ENCODE data around the gene COL4A6. TPM values are rescaled to one million over a fixed set of nuclear protein-coding genes. Genes with fewer than 3 reads are reported as not detected.

COL4A6 gene
- polyA plus RNA-seq, 4 donors, result 0.43 to 2.5 TPM; not detected in 2

DNA sequence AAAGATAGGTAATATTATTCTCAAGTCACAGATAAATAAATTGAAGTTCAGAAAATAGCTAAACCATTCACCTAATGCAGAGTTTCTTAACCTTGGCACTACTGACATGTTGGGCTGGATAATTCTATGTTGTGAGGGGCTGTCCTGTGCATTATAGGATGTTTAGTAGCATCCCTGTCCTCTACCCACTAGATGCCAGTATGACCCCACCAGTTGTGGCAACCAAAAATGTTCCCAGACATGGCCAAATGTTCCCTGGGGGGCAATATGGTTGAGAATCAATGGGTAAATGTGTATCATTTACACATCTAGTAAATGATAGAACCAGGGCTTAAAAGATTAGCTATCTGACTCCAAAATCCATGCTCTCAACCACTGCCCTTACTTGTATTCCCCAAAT, 140.9 kb downstream of the COL4A6 start:
- no peak overlapping the region for H3K4me3 ChIP-seq (ENCODE audit: low read depth in 1 of 3, low read length in 3 of 3)
- no peak for FAIRE-seq
- peaks cover 0 to under 1% of the 10 kb centered on the region in 2 donors for H3K9me3 ChIP-seq (ENCODE audit: control insufficient read depth in 2 of 2, insufficient read depth in 1 of 2, low read depth in 1 of 2, low read length in 1 of 2)

DNA sequence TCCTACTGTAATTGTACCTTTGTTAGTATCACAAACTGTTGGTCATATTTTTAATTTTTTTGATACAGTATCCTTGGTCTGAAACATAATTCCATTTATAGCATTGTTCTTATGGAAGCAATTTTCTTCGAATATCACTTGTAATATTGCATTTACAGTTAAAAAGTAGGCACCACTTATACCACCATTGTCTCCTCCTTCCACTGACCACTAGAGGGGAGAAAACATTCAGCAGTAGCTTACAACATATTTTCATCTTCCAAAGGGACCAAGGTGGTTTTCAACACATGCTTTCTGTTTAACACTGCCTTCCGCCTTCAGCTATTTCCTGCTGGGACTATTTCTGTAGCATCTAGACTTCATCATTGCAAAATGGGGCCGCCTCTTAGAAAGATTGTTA, 146.2 kb downstream of the COL4A6 start:
- Histone ChIP-seq H3K36me3 (ENCODE audit: control insufficient read depth in 3 of 3, insufficient read depth in 2 of 3, low read depth in 1 of 3, low read length in 3 of 3) (no peaks in the 10 kb centered on the region), H3K4me3 (ENCODE audit: low read depth in 1 of 3, low read length in 3 of 3) (no peak overlapping the region), H3K27ac (ENCODE audit: low read depth in 1 of 3, low read length in 2 of 3) (no peak overlapping the region), H3K27me3 (ENCODE audit: control insufficient read depth in 3 of 3, insufficient read depth in 3 of 3, low read length in 3 of 3) (no peaks in the 10 kb centered on the region), H3K9me3 (ENCODE audit: control insufficient read depth in 2 of 2, insufficient read depth in 1 of 2, low read depth in 1 of 2, low read length in 1 of 2) (peaks cover 0 to 3% of the 10 kb centered on the region in 2 donors), H3K4me1 (ENCODE audit: control insufficient read depth in 3 of 3, insufficient read depth in 2 of 3, low read depth in 1 of 3, low read length in 2 of 3) (no peaks in the 10 kb centered on the region)
- DNase-seq (no peak), FAIRE-seq (no peak)
- 84 to 93% (median 84%) methylated on average over 3 of the region's 3 CpGs for WGBS, 3 donors

More for the DNA sequence above, 140.9 kb downstream of the COL4A6 start:
- Histone ChIP-seq H3K36me3 (ENCODE audit: control insufficient read depth in 3 of 3, insufficient read depth in 2 of 3, low read depth in 1 of 3, low read length in 3 of 3) (no peaks in the 10 kb centered on the region), H3K4me1 (ENCODE audit: control insufficient read depth in 3 of 3, insufficient read depth in 2 of 3, low read depth in 1 of 3, low read length in 2 of 3) (peaks cover 0 to 29% (median 0%) of the 10 kb centered on the region in 3 donors), H3K27me3 (ENCODE audit: control insufficient read depth in 3 of 3, insufficient read depth in 3 of 3, low read length in 3 of 3) (no peaks in the 10 kb centered on the region), H3K27ac (ENCODE audit: low read depth in 1 of 3, low read length in 2 of 3) (no peak overlapping the region)
- DNase-seq, result no peak

DNA sequence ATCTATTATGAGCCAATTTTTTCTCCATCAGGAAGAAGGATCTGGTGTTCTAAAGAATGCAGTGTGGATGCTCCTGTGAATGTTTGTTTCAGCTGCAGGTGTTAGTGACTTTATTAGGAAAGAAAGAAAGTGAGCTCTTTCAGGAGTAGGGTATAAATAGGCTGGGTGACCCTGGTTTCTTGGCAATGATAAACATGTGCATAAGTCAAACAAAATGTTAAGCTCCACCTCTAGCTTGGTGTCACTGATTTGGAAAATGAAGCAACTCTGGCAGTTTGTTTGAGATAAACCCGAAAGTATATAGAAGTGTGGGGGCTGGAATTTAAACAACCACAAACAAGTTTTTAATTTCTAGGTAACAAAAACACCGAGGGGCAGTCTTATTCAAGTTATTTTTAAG, 152.3 kb downstream of the COL4A6 start:
- 53 to 69% (median 58%) methylated on average over 2 of the region's 2 CpGs for WGBS, 3 donors
- Histone ChIP-seq H3K4me1 (ENCODE audit: control insufficient read depth in 3 of 3, insufficient read depth in 2 of 3, low read depth in 1 of 3, low read length in 2 of 3) (no peaks in the 10 kb centered on the region), H3K27me3 (ENCODE audit: control insufficient read depth in 3 of 3, insufficient read depth in 3 of 3, low read length in 3 of 3) (no peaks in the 10 kb centered on the region), H3K36me3 (ENCODE audit: control insufficient read depth in 3 of 3, insufficient read depth in 2 of 3, low read depth in 1 of 3, low read length in 3 of 3) (no peaks in the 10 kb centered on the region), H3K9me3 (ENCODE audit: control insufficient read depth in 2 of 2, insufficient read depth in 1 of 2, low read depth in 1 of 2, low read length in 1 of 2) (no peaks in the 10 kb centered on the region), H3K27ac (ENCODE audit: low read depth in 1 of 3, low read length in 2 of 3) (no peak overlapping the region), H3K4me3 (ENCODE audit: low read depth in 1 of 3, low read length in 3 of 3) (no peak overlapping the region)
- FAIRE-seq, result no peak
- no peak for DNase-seq

DNA sequence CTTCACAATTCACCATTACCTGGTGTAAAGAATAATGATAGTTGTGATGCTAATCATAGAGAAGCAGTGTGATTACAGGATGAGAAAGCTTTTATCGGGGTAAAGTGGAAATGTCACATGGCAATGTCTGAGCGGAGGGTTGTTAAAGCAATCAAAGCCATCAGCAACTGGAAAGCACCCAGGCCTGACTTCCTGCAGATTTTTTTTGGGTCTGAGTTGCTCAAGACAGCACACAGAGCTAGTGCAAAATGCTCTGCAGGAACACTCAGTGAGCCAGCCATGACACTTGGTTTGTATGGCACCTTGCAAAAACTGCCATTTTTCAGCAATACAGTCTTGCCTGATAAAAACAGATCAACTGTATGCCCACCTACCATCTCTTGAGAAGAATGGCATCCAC, 152.9 kb downstream of the COL4A6 start:
- no peaks in the 10 kb centered on the region for H3K27me3 ChIP-seq (ENCODE audit: control insufficient read depth in 3 of 3, insufficient read depth in 3 of 3, low read length in 3 of 3)
- DNase-seq (no peak), FAIRE-seq (no peak)
- no peaks in the 10 kb centered on the region for H3K9me3 ChIP-seq (ENCODE audit: control insufficient read depth in 2 of 2, insufficient read depth in 1 of 2, low read depth in 1 of 2, low read length in 1 of 2)
- H3K4me3 ChIP-seq (ENCODE audit: low read depth in 1 of 3, low read length in 3 of 3), result no peak overlapping the region
- WGBS, 3 donors, result 18 to 54% (median 31%) methylated on average over 2 of the region's 2 CpGs
- no peaks in the 10 kb centered on the region for H3K4me1 ChIP-seq (ENCODE audit: control insufficient read depth in 3 of 3, insufficient read depth in 2 of 3, low read depth in 1 of 3, low read length in 2 of 3)
- no peaks in the 10 kb centered on the region for H3K36me3 ChIP-seq (ENCODE audit: control insufficient read depth in 3 of 3, insufficient read depth in 2 of 3, low read depth in 1 of 3, low read length in 3 of 3)
- H3K27ac ChIP-seq (ENCODE audit: low read depth in 1 of 3, low read length in 2 of 3), result no peak overlapping the region

DNA sequence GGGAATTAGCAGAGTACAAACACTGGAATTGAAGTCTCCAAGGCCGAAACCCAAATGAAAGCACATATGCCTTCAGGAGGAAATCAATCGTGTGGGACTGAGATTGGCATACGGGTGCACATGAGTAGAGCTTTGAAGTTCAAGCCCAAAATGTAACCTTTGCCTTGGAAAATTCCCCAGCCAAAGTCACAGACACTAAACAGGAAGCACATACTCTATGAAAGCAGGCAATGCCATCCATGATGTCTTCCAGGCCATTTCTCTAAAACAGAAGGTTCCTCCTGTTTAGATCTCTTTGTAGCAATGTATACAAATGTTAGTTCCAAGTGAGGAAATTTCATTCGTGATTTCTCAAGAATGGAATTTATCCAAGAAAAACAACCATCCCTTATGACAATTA, 162.5 kb downstream of the COL4A6 start:
- H3K27me3 ChIP-seq (ENCODE audit: control insufficient read depth in 3 of 3, insufficient read depth in 3 of 3, low read length in 3 of 3), result no peaks in the 10 kb centered on the region
- no peak overlapping the region for H3K4me3 ChIP-seq (ENCODE audit: low read depth in 1 of 3, low read length in 3 of 3)
- DNase-seq (no peak), FAIRE-seq (no peak)
- H3K27ac ChIP-seq (ENCODE audit: low read depth in 1 of 3, low read length in 2 of 3), result no peak overlapping the region
- H3K4me1 ChIP-seq (ENCODE audit: control insufficient read depth in 3 of 3, insufficient read depth in 2 of 3, low read depth in 1 of 3, low read length in 2 of 3), result no peaks in the 10 kb centered on the region
- 60 to 86% (median 71%) methylated on average over 4 of the region's 4 CpGs for WGBS, 3 donors
- no peaks in the 10 kb centered on the region for H3K9me3 ChIP-seq (ENCODE audit: control insufficient read depth in 2 of 2, insufficient read depth in 1 of 2, low read depth in 1 of 2, low read length in 1 of 2)
- no peaks in the 10 kb centered on the region for H3K36me3 ChIP-seq (ENCODE audit: control insufficient read depth in 3 of 3, insufficient read depth in 2 of 3, low read depth in 1 of 3, low read length in 3 of 3)

DNA sequence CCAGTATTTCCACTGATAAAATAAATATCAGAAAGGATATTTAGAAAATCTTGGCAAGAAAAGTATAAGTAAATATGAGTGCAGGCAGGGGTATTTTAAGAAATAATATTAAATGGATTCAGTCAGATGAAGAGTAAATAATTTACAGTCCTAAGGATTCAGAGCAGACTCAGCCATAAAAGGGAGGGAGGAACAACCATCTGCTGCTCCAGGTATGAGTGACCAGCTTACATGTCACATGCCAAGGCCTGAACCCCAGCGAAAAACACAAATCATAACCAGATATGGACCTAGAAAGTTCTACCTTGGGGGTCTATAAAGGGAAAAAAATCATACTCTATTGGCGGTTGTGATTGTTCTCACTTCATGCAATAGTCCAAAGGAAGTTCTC, 166.8 kb downstream of the COL4A6 start:
- Histone ChIP-seq H3K4me1 (ENCODE audit: control insufficient read depth in 3 of 3, insufficient read depth in 2 of 3, low read depth in 1 of 3, low read length in 2 of 3) (no peaks in the 10 kb centered on the region), H3K27ac (ENCODE audit: low read depth in 1 of 3, low read length in 2 of 3) (no peak overlapping the region), H3K36me3 (ENCODE audit: control insufficient read depth in 3 of 3, insufficient read depth in 2 of 3, low read depth in 1 of 3, low read length in 3 of 3) (no peaks in the 10 kb centered on the region), H3K27me3 (ENCODE audit: control insufficient read depth in 3 of 3, insufficient read depth in 3 of 3, low read length in 3 of 3) (no peaks in the 10 kb centered on the region), H3K9me3 (ENCODE audit: control insufficient read depth in 2 of 2, insufficient read depth in 1 of 2, low read depth in 1 of 2, low read length in 1 of 2) (no peaks in the 10 kb centered on the region), H3K4me3 (ENCODE audit: low read depth in 1 of 3, low read length in 3 of 3) (no peak overlapping the region)
- no peak for FAIRE-seq
- WGBS, 3 donors, result 35 to 38% (median 35%) methylated on average over 2 of the region's 2 CpGs
- no peak for DNase-seq

DNA sequence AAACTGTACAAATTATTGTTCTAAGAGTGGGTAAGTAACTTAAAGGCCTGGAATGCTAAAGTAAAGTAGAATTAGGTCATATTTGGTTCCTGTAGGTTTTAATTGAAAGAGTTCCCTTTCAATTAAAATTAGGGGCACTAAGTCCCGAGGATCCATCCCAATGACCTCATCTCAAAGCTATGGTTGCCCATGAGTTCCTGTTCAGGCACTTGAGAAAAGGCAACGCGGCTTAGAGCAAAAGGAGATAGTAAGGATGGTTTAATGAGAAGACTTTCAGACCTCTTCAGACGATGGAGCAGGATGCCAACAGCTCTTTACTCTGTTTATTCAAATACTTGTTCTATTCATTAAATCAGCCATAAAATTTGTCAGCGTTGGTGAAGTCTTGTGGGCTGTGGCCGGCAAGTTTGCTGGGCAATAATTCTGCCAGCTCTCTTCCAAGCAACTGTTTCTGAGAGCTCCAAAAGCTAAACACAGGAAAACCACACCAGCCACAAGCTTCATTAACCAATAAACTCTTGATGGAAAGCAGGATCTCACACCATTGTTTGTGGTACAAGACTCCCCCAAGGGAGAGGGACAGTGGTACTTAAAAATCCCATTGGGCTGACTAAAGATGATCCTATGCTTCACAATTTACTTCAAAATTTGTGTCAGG, 167.4 kb downstream of the COL4A6 start:
- H3K27ac ChIP-seq (ENCODE audit: low read depth in 1 of 3, low read length in 2 of 3), result no peak overlapping the region

DNA sequence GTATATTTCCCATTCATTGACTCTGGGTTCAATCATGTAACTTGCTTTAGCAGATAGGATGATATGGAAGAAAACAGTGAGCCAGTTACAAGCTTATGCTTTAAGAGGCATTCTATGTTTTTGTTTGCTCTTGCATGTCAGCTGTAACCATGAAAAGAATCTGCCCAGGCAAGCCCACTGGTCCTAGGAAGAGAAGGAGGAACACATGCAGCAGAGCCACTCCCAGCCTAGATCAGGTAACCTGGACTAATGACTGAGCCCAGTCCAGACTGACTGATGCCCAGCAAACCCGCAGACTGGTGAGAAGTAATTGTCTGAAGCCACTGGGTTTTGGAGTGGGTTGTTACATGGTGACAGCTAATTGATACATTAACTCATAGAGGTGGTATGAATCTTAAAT, 167.9 kb downstream of the COL4A6 start:
- Histone ChIP-seq H3K4me3 (ENCODE audit: low read depth in 1 of 3, low read length in 3 of 3) (no peak overlapping the region), H3K36me3 (ENCODE audit: control insufficient read depth in 3 of 3, insufficient read depth in 2 of 3, low read depth in 1 of 3, low read length in 3 of 3) (no peaks in the 10 kb centered on the region), H3K4me1 (ENCODE audit: control insufficient read depth in 3 of 3, insufficient read depth in 2 of 3, low read depth in 1 of 3, low read length in 2 of 3) (no peaks in the 10 kb centered on the region), H3K9me3 (ENCODE audit: control insufficient read depth in 2 of 2, insufficient read depth in 1 of 2, low read depth in 1 of 2, low read length in 1 of 2) (no peaks in the 10 kb centered on the region), H3K27me3 (ENCODE audit: control insufficient read depth in 3 of 3, insufficient read depth in 3 of 3, low read length in 3 of 3) (no peaks in the 10 kb centered on the region), H3K27ac (ENCODE audit: low read depth in 1 of 3, low read length in 2 of 3) (no peak overlapping the region)
- no peak for FAIRE-seq
- no peak for DNase-seq
- WGBS, 3 donors, result 56 to 94% (median 67%) methylated on average over 1 of the region's 1 CpG

More for the DNA sequence above, 167.4 kb downstream of the COL4A6 start:
- DNase-seq (no peak), FAIRE-seq (no peak)
- no peaks in the 10 kb centered on the region for H3K36me3 ChIP-seq (ENCODE audit: control insufficient read depth in 3 of 3, insufficient read depth in 2 of 3, low read depth in 1 of 3, low read length in 3 of 3)
- no peaks in the 10 kb centered on the region for H3K9me3 ChIP-seq (ENCODE audit: control insufficient read depth in 2 of 2, insufficient read depth in 1 of 2, low read depth in 1 of 2, low read length in 1 of 2)
- no peak overlapping the region for H3K4me3 ChIP-seq (ENCODE audit: low read depth in 1 of 3, low read length in 3 of 3)
- H3K27me3 ChIP-seq (ENCODE audit: control insufficient read depth in 3 of 3, insufficient read depth in 3 of 3, low read length in 3 of 3), result no peaks in the 10 kb centered on the region
- H3K4me1 ChIP-seq (ENCODE audit: control insufficient read depth in 3 of 3, insufficient read depth in 2 of 3, low read depth in 1 of 3, low read length in 2 of 3), result no peaks in the 10 kb centered on the region
- WGBS, 3 donors, result 37 to 62% (median 40%) methylated on average over 6 of the region's 6 CpGs

DNA sequence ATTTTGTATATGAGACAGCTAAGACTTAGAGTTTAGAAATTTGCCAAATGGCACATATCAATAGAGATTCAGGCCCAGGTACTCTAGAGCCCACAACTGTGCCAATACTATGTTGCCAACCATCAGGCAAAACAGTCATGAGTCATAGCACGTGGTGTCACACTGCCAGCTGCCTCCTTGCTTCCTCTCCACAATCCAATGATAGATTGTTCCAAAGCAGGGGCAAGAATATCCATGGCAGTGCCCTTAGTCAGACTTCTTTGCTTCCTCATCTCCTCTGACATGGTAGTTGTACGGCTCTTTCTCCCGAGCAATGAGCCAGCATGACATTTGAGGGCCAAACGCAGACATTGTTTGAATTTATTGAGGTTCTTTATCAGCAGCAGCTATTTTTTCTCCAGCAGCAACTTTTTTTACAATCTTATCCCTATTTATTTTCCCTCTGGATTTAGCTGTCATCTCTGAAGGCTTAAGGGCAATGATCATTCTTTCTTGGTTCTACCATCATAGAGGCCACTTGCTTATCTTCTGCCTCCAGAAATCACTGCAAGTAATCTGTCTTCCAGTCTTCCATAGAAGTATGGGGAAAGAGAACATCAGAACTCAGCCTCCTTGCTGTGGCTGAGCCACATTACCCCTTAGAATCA, 169.7 kb downstream of the COL4A6 start:
- DNase-seq (no peak), FAIRE-seq (no peak)
- no peaks in the 10 kb centered on the region for H3K4me1 ChIP-seq (ENCODE audit: control insufficient read depth in 3 of 3, insufficient read depth in 2 of 3, low read depth in 1 of 3, low read length in 2 of 3)
- no peaks in the 10 kb centered on the region for H3K9me3 ChIP-seq (ENCODE audit: control insufficient read depth in 2 of 2, insufficient read depth in 1 of 2, low read depth in 1 of 2, low read length in 1 of 2)
- H3K27me3 ChIP-seq (ENCODE audit: control insufficient read depth in 3 of 3, insufficient read depth in 3 of 3, low read length in 3 of 3), result no peaks in the 10 kb centered on the region
- H3K36me3 ChIP-seq (ENCODE audit: control insufficient read depth in 3 of 3, insufficient read depth in 2 of 3, low read depth in 1 of 3, low read length in 3 of 3), result no peaks in the 10 kb centered on the region
- no peak overlapping the region for H3K27ac ChIP-seq (ENCODE audit: low read depth in 1 of 3, low read length in 2 of 3)
- H3K4me3 ChIP-seq (ENCODE audit: low read depth in 1 of 3, low read length in 3 of 3), result no peak overlapping the region
- 63 to 74% (median 69%) methylated on average over 4 of the region's 4 CpGs for WGBS, 3 donors
